GM12878 (cell line): ENCODE results near the gene ZNF367. TPM values are rescaled to one million over a fixed set of nuclear protein-coding genes. Genes with fewer than 3 reads are reported as not detected.

Experiments
- ATAC-seq: fragments of 200-7000 bp; cut with Tn5 transposase; 3 replicates; pipeline ENCODE4 v1.9.1; 2020; ENCODE audit warnings: mild to moderate bottlenecking, moderate library complexity
- BruUV-seq: library from RNA; stranded (reverse); fragments of 400-500 nt; replicated peaks from 2 replicates; lab custom pipeline; 2021; lab: Mats Ljungman, UMichigan
- CTCF ChIA-PET: fragments of 300-600 bp; sonication (Branson Sonifier 250); formaldehyde crosslinking; extraction: SDS; loops from one replicate; lab custom pipeline; 2021; ENCODE audit warnings: inconsistent platforms; lab: Yijun Ruan, JAX
- POLR2A ChIA-PET: fragments of 350-600 bp; formaldehyde crosslinking; extraction: SDS; loops from one replicate; lab custom pipeline; 2021; ENCODE audit warnings: inconsistent platforms; lab: Charles Lee
- RAD21 ChIA-PET: fragments of 300-600 bp; sonication (Branson Sonifier 250); formaldehyde crosslinking; loops from one replicate; lab custom pipeline; 2023; ENCODE audit warnings: antibody characterized with exemption; ENCODE audit not compliant: unreplicated experiment; lab: Charles Lee
- SMC1A ChIA-PET: fragments of 300-600 bp; sonication (Branson Sonifier 250); formaldehyde crosslinking; loops from one replicate; lab custom pipeline; 2023; ENCODE audit not compliant: unreplicated experiment, uncharacterized antibody; lab: Charles Lee
- DNase-seq: peaks from one replicate; pipeline ENCODE4 v3.0.0-alpha.2; 2011; ENCODE audit warnings: low read depth, low spot score
- FAIRE-seq: peaks from 3 replicates; lab custom pipeline; 2011; peaks lifted over from hg19 to GRCh38; lab: Jason Lieb, UNC
- H2AFZ ChIP-seq: 2 replicates; pipeline ENCODE4 v1.6.0; 2011; ENCODE audit warnings: low read depth, low read length, control low read depth; ENCODE audit not compliant: control insufficient read depth
- H3K27ac ChIP-seq: 2 replicates; pipeline ENCODE4 v1.5.1; 2011; ENCODE audit warnings: control low read depth; ENCODE audit not compliant: control insufficient read depth, insufficient read depth
- H3K27me3 ChIP-seq, 2 experiments: replicated peaks in 1 of 2; 2 replicates each; pipeline versions ENCODE4 v1.6.0 to v1.6.1; 2011; ENCODE audit warnings: low read length in 1 of 2; ENCODE audit not compliant: control insufficient read depth in 2 of 2, insufficient read depth in 2 of 2
- H3K36me3 ChIP-seq, 2 experiments: 2 replicates each; pipeline ENCODE4 v1.5.1; 2011; ENCODE audit warnings: low read length in 1 of 2; ENCODE audit not compliant: control insufficient read depth in 2 of 2, insufficient read depth in 2 of 2
- H3K4me1 ChIP-seq: 2 replicates; pipeline ENCODE4 v1.6.1; 2011; ENCODE audit warnings: mild to moderate bottlenecking, low read length, moderate library complexity, mixed read lengths; ENCODE audit not compliant: control insufficient read depth, insufficient read depth
- H3K4me2 ChIP-seq: 2 replicates; pipeline ENCODE4 v1.6.0; 2011; ENCODE audit warnings: control low read depth; ENCODE audit not compliant: control insufficient read depth, insufficient read depth
- H3K4me3 ChIP-seq: fragments of 200-600 bp; sonication (generic); 2 replicates; pipeline ENCODE4 v1.5.1; 2016
- H3K79me2 ChIP-seq: 2 replicates; pipeline ENCODE4 v1.6.0; 2011; ENCODE audit warnings: low read length; ENCODE audit not compliant: control insufficient read depth, insufficient read depth
- H3K9ac ChIP-seq: 2 replicates; pipeline ENCODE4 v1.8.0; 2011; ENCODE audit warnings: low read length, control low read depth, mixed read lengths; ENCODE audit not compliant: control insufficient read depth, insufficient read depth
- H3K9me3 ChIP-seq: replicated peaks from 3 replicates; pipeline ENCODE4 v1.5.1; 2011; ENCODE audit warnings: mild to moderate bottlenecking, low read length; ENCODE audit not compliant: control insufficient read depth, insufficient read depth
- H4K20me1 ChIP-seq: 2 replicates; pipeline ENCODE4 v1.6.0; 2011; ENCODE audit not compliant: control insufficient read depth, insufficient read depth
- CHD4 ChIP-seq: fragments of 200-600 bp; sonication (generic); IDR thresholded peaks from 2 replicates; pipeline ENCODE4 v1.6.1; 2016; ENCODE audit warnings: mild to moderate bottlenecking
- E2F8 ChIP-seq: fragments of 450-650 bp; IDR thresholded peaks from 2 replicates; pipeline ENCODE4 v1.6.1; 2018; ENCODE audit warnings: mild to moderate bottlenecking, low read depth, moderate library complexity; ENCODE audit not compliant: partially characterized antibody
- EGR1 ChIP-seq, 2 experiments: IDR thresholded peaks; 1 replicate in 1 of 2; 2 replicates in 1 of 2; pipeline ENCODE4 v1.6.1; 2011 to 2012; ENCODE audit warnings: low read depth in 2 of 2, low read length in 2 of 2, borderline replicate concordance in 1 of 2, mild to moderate bottlenecking in 1 of 2, moderate library complexity in 1 of 2
- EZH2 ChIP-seq: IDR thresholded peaks from 2 replicates; pipeline ENCODE4 v1.6.1; 2012; ENCODE audit warnings: low read depth, mild to moderate bottlenecking, control low read depth, inconsistent platforms, low read length, borderline replicate concordance; ENCODE audit not compliant: control insufficient read depth
- GATAD2B ChIP-seq: fragments of 450-650 bp; conservative IDR thresholded peaks from 2 replicates; pipeline ENCODE4 v1.6.1; 2017; ENCODE audit warnings: low read depth, mild to moderate bottlenecking, moderate library complexity
- IKZF1 ChIP-seq: fragments of 450-650 bp; conservative IDR thresholded peaks from 2 replicates; pipeline ENCODE4 v1.6.1; 2017; ENCODE audit warnings: antibody characterized with exemption, mild to moderate bottlenecking
- NR2F1 ChIP-seq: fragments of 450-650 bp; conservative IDR thresholded peaks from 2 replicates; pipeline ENCODE4 v1.6.1; 2017; ENCODE audit warnings: mild to moderate bottlenecking
- PML ChIP-seq: IDR thresholded peaks from 2 replicates; pipeline ENCODE4 v1.6.1; 2012; ENCODE audit warnings: low read length, inconsistent platforms
- RELA ChIP-seq: fragments of 450-650 bp; IDR thresholded peaks from 2 replicates; pipeline ENCODE4 v1.8.0; 2014; ENCODE audit warnings: borderline replicate concordance; ENCODE audit not compliant: partially characterized antibody
- REST ChIP-seq: IDR thresholded peaks from 2 replicates; pipeline ENCODE4 v1.6.1; 2012; ENCODE audit warnings: mild to moderate bottlenecking, low read depth, low read length
- TAF1 ChIP-seq: IDR thresholded peaks from 2 replicates; pipeline ENCODE4 v1.6.1; 2011; ENCODE audit warnings: mild to moderate bottlenecking, low read depth, low read length, borderline replicate concordance
- ZNF24 ChIP-seq: fragments of 450-650 bp; IDR thresholded peaks from 2 replicates; pipeline ENCODE4 v1.6.1; 2017; ENCODE audit warnings: antibody characterized with exemption, mild to moderate bottlenecking
- ZNF622 ChIP-seq: fragments of 450-650 bp; IDR thresholded peaks from 2 replicates; pipeline ENCODE4 v1.6.1; 2017; ENCODE audit warnings: mild to moderate bottlenecking, inconsistent platforms
- WGBS: methylation state at CpG from one replicate; pipeline ENCODE4 v1.1.6; 2016; ENCODE audit warnings: low lambda C conversion rate; ENCODE audit not compliant: insufficient replicate concordance, insufficient coverage; ENCODE audit errors: missing lambda C conversion rate; 5-methylcytosine and 5-hydroxymethylcytosine counted together
- in situ Hi-C: fragments of 300-500 bp; cut with MboI; formaldehyde crosslinking; loops from 9 replicates; pipeline ENCODE4 v1.14.3; 2018; ENCODE audit warnings: mixed read lengths
- intact Hi-C: fragments of 100-400 bp; cut with micrococcal nuclease; formaldehyde crosslinking; loops from one replicate; pipeline ENCODE4 v1.14.2; 2022; ENCODE audit not compliant: unreplicated experiment
- polyA plus RNA-seq, 11 experiments: library from polyadenylated mRNA; depleted of rRNA in 4 of 11; unstranded in 6 of 11; stranded (reverse) in 5 of 11; fragments of >200 nt; fragmentation: Nextera tagmentation in 4 of 11; fragmentation: Illumina TruSeq in 1 of 11; extraction: Ambion mirVana in 4 of 11; extraction: Trizol in 1 of 11; gene quantifications; 1 replicate in 1 of 11; 2 replicates in 10 of 11; pipeline versions ENCODE4 v1.2.1 to v1.2.3, GENCODE V29; 2011 to 2016; ENCODE audit warnings: inconsistent platforms in 2 of 11, missing spikeins in 2 of 11, low read depth in 1 of 11
- total RNA-seq, 4 experiments: library from RNA; depleted of rRNA in 3 of 4; stranded (reverse); fragments of >200 nt in 3 of 4; fragmentation: Illumina TruSeq in 1 of 4; extraction: Trizol in 1 of 4; gene quantifications; 2 replicates each; pipeline versions ENCODE4 v1.2.1 to v1.2.3, GENCODE V29; 2013 to 2021

The ZNF367 gene
- total and polyA plus RNA-seq, 10 of the 15 experiments (the other 5 are each of a cell fraction or from before 2014, with no cell fraction given), result 2.9 to 16.3 (median 11.1) TPM

DNA sequence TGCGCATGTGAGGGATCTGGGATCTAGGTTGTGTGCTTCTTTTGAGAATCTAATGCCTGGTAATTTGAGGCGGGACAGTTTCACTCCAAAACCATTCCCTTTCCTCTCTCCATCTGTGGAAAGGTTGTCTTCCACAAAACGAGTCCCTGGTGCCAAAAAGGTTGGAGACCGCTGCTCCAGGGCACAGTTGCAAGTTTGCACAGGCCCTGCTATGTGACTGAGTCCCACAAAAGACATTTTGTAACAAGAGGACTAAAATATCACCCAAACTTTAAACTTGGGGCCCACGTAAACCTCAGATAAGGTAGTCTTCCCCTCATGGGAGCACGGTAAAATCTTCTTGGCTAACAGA is 5.8 kb upstream of the ZNF367 start:
- RAD21 ChIA-PET, result interaction anchor here (1.3 to 2.0 kb wide), 2 partner anchors 18 to 26 kb away, joined by 3 to 5 read pairs; partner anchors contain the start of gene HABP4
- CTCF ChIA-PET, result interaction anchor here (1.1 kb wide), 1 partner anchor 18 kb away, joined by 6 read pairs; no protein-coding TSS in a partner anchor
- Histone ChIP-seq H3K27me3 (no peaks in the 10 kb centered on the region), H3K9ac (no peak overlapping the region), H3K79me2 (no peaks in the 10 kb centered on the region), H3K4me3 (no peak overlapping the region), H2AFZ (no peak overlapping the region), H3K4me2 (no peak overlapping the region), H3K9me3 (no peaks in the 10 kb centered on the region), H3K27ac (no peak overlapping the region), H3K4me1 (peaks cover 14% of the 10 kb centered on the region), H3K36me3 (no peaks in the 10 kb centered on the region), H4K20me1 (no peaks in the 10 kb centered on the region)
- no TSS peak for BruUV-seq
- TF ChIP-seq E2F8, result no peak
- TF ChIP-seq REST, result no peak
- TF ChIP-seq CHD4, result no peak
- TF ChIP-seq EGR1 (IDR thresholded peaks at IDR 0.05; ENCODE audit: borderline replicate concordance in 1 of 2, low read depth in 2 of 2, low read length in 2 of 2), result no peak
- TF ChIP-seq ZNF24, result no peak
- TF ChIP-seq NR2F1, result no peak
- TF ChIP-seq EZH2, result no peak
- TF ChIP-seq IKZF1, result no peak
- no peak for TF ChIP-seq ZNF622
- no peak for TF ChIP-seq PML
- no peak for TF ChIP-seq GATAD2B
- no peak for TF ChIP-seq TAF1
- no peak for TF ChIP-seq RELA
- WGBS, result 67% methylated on average over 6 of the region's 6 CpGs
- SMC1A ChIA-PET, result interaction anchor here (0.6 to 3.4 kb wide), 4 partner anchors 17 to 97 kb away, joined by 3 to 16 read pairs (median 6); partner anchors contain the start of gene HABP4
- FAIRE-seq (no peak), DNase-seq (no peak), ATAC-seq (no peak)
- POLR2A ChIA-PET, result interaction anchor here (0.6 to 2.1 kb wide), 3 partner anchors 10 to 137 kb away, joined by 4 to 6 read pairs (median 4); partner anchors contain the start of gene HABP4
- intact Hi-C loops (no loop called here), in situ Hi-C loops (loop anchor here (25.0 kb wide), 1 partner anchor 1213 kb away; the partner anchor contains the start of genes NCBP1 and TSTD2)
